GM12878 (cell line): ENCODE data around the gene TBXAS1. TPM values are rescaled to one million over a fixed set of nuclear protein-coding genes. Genes with fewer than 3 reads are reported as not detected.

Source experiments
- ATAC-seq: fragments of 200-7000 bp; cut with Tn5 transposase; 3 replicates; pipeline ENCODE4 v1.9.1; 2020; ENCODE audit warnings: mild to moderate bottlenecking, moderate library complexity
- BruUV-seq: library from RNA; stranded (reverse); fragments of 400-500 nt; replicated peaks from 2 replicates; lab custom pipeline; 2021; lab: Mats Ljungman, UMichigan
- CTCF ChIA-PET: fragments of 300-600 bp; sonication (Branson Sonifier 250); formaldehyde crosslinking; extraction: SDS; loops from one replicate; lab custom pipeline; 2021; ENCODE audit warnings: inconsistent platforms; lab: Yijun Ruan, JAX
- POLR2A ChIA-PET: fragments of 350-600 bp; formaldehyde crosslinking; extraction: SDS; loops from one replicate; lab custom pipeline; 2021; ENCODE audit warnings: inconsistent platforms; lab: Charles Lee
- RAD21 ChIA-PET: fragments of 300-600 bp; sonication (Branson Sonifier 250); formaldehyde crosslinking; loops from one replicate; lab custom pipeline; 2023; ENCODE audit warnings: antibody characterized with exemption; ENCODE audit not compliant: unreplicated experiment; lab: Charles Lee
- SMC1A ChIA-PET: fragments of 300-600 bp; sonication (Branson Sonifier 250); formaldehyde crosslinking; loops from one replicate; lab custom pipeline; 2023; ENCODE audit not compliant: unreplicated experiment, uncharacterized antibody; lab: Charles Lee
- DNase-seq: peaks from one replicate; pipeline ENCODE4 v3.0.0-alpha.2; 2011; ENCODE audit warnings: low read depth, low spot score
- FAIRE-seq: peaks from 3 replicates; lab custom pipeline; 2011; peaks lifted over from hg19 to GRCh38; lab: Jason Lieb, UNC
- H2AFZ ChIP-seq: 2 replicates; pipeline ENCODE4 v1.6.0; 2011; ENCODE audit warnings: low read depth, low read length, control low read depth; ENCODE audit not compliant: control insufficient read depth
- H3K27ac ChIP-seq: 2 replicates; pipeline ENCODE4 v1.5.1; 2011; ENCODE audit warnings: control low read depth; ENCODE audit not compliant: control insufficient read depth, insufficient read depth
- H3K27me3 ChIP-seq, 2 experiments: replicated peaks in 1 of 2; 2 replicates each; pipeline versions ENCODE4 v1.6.0 to v1.6.1; 2011; ENCODE audit warnings: low read length in 1 of 2; ENCODE audit not compliant: control insufficient read depth in 2 of 2, insufficient read depth in 2 of 2
- H3K36me3 ChIP-seq, 2 experiments: 2 replicates each; pipeline ENCODE4 v1.5.1; 2011; ENCODE audit warnings: low read length in 1 of 2; ENCODE audit not compliant: control insufficient read depth in 2 of 2, insufficient read depth in 2 of 2
- H3K4me1 ChIP-seq: 2 replicates; pipeline ENCODE4 v1.6.1; 2011; ENCODE audit warnings: mild to moderate bottlenecking, low read length, moderate library complexity, mixed read lengths; ENCODE audit not compliant: control insufficient read depth, insufficient read depth
- H3K4me2 ChIP-seq: 2 replicates; pipeline ENCODE4 v1.6.0; 2011; ENCODE audit warnings: control low read depth; ENCODE audit not compliant: control insufficient read depth, insufficient read depth
- H3K4me3 ChIP-seq: fragments of 200-600 bp; sonication (generic); 2 replicates; pipeline ENCODE4 v1.5.1; 2016
- H3K79me2 ChIP-seq: 2 replicates; pipeline ENCODE4 v1.6.0; 2011; ENCODE audit warnings: low read length; ENCODE audit not compliant: control insufficient read depth, insufficient read depth
- H3K9ac ChIP-seq: 2 replicates; pipeline ENCODE4 v1.8.0; 2011; ENCODE audit warnings: low read length, control low read depth, mixed read lengths; ENCODE audit not compliant: control insufficient read depth, insufficient read depth
- H3K9me3 ChIP-seq: replicated peaks from 3 replicates; pipeline ENCODE4 v1.5.1; 2011; ENCODE audit warnings: mild to moderate bottlenecking, low read length; ENCODE audit not compliant: control insufficient read depth, insufficient read depth
- H4K20me1 ChIP-seq: 2 replicates; pipeline ENCODE4 v1.6.0; 2011; ENCODE audit not compliant: control insufficient read depth, insufficient read depth
- CBX3 ChIP-seq: fragments of 200-600 bp; sonication (generic); IDR thresholded peaks from 2 replicates; pipeline ENCODE4 v1.6.1; 2016; ENCODE audit warnings: low read depth, borderline replicate concordance
- CEBPB ChIP-seq, 2 experiments: fragments of 150-350 bp in 1 of 2; IDR thresholded peaks; 2 replicates each; pipeline ENCODE4 v1.6.1; 2012 to 2014; ENCODE audit warnings: low read depth in 2 of 2, low read length in 2 of 2, borderline replicate concordance in 1 of 2, inconsistent platforms in 1 of 2
- CHD1 ChIP-seq: IDR thresholded peaks from 2 replicates; pipeline ENCODE4 v1.6.1; 2012; ENCODE audit warnings: low read depth, low read length, improper control_type of control experiment
- CHD4 ChIP-seq: fragments of 200-600 bp; sonication (generic); IDR thresholded peaks from 2 replicates; pipeline ENCODE4 v1.6.1; 2016; ENCODE audit warnings: mild to moderate bottlenecking
- IKZF1 ChIP-seq: fragments of 450-650 bp; conservative IDR thresholded peaks from 2 replicates; pipeline ENCODE4 v1.6.1; 2017; ENCODE audit warnings: antibody characterized with exemption, mild to moderate bottlenecking
- IKZF2 ChIP-seq, 2 experiments: fragments of 450-650 bp; IDR thresholded peaks; 2 replicates each; pipeline ENCODE4 v1.6.1; 2017; ENCODE audit warnings: mild to moderate bottlenecking in 2 of 2, moderate library complexity in 2 of 2
- KAT2A ChIP-seq: conservative IDR thresholded peaks from 2 replicates; pipeline ENCODE4 v1.6.1; 2011; ENCODE audit warnings: low read depth, low read length; ENCODE audit not compliant: control insufficient read depth
- KDM1A ChIP-seq: fragments of 200-600 bp; sonication (generic); IDR thresholded peaks from 2 replicates; pipeline ENCODE4 v1.6.1; 2016; ENCODE audit warnings: borderline replicate concordance
- NKRF ChIP-seq: fragments of 450-650 bp; conservative IDR thresholded peaks from 2 replicates; pipeline ENCODE4 v1.6.1; 2017; ENCODE audit warnings: mild to moderate bottlenecking, moderate library complexity
- NR2F1 ChIP-seq: fragments of 450-650 bp; conservative IDR thresholded peaks from 2 replicates; pipeline ENCODE4 v1.6.1; 2017; ENCODE audit warnings: mild to moderate bottlenecking
- PAX8 ChIP-seq: fragments of 450-650 bp; IDR thresholded peaks from 2 replicates; pipeline ENCODE4 v1.6.1; 2017; ENCODE audit warnings: mild to moderate bottlenecking, moderate library complexity
- PRDM15 ChIP-seq: fragments of 450-650 bp; formaldehyde crosslinking; IDR thresholded peaks from 2 replicates; pipeline ENCODE4 v1.4.0; 2020; ENCODE audit warnings: mild to moderate bottlenecking, moderate library complexity
- TCF12 ChIP-seq: IDR thresholded peaks from 2 replicates; pipeline ENCODE4 v1.6.1; 2011; ENCODE audit warnings: low read depth, mild to moderate bottlenecking, low read length
- ZSCAN29 ChIP-seq: fragments of 450-650 bp; IDR thresholded peaks from 2 replicates; pipeline ENCODE4 v1.6.1; 2017; ENCODE audit warnings: mild to moderate bottlenecking, moderate library complexity
- WGBS: methylation state at CpG from one replicate; pipeline ENCODE4 v1.1.6; 2016; ENCODE audit warnings: low lambda C conversion rate; ENCODE audit not compliant: insufficient replicate concordance, insufficient coverage; ENCODE audit errors: missing lambda C conversion rate; 5-methylcytosine and 5-hydroxymethylcytosine counted together
- in situ Hi-C: fragments of 300-500 bp; cut with MboI; formaldehyde crosslinking; loops from 9 replicates; pipeline ENCODE4 v1.14.3; 2018; ENCODE audit warnings: mixed read lengths
- intact Hi-C: fragments of 100-400 bp; cut with micrococcal nuclease; formaldehyde crosslinking; loops from one replicate; pipeline ENCODE4 v1.14.2; 2022; ENCODE audit not compliant: unreplicated experiment
- polyA plus RNA-seq, 11 experiments: library from polyadenylated mRNA; depleted of rRNA in 4 of 11; unstranded in 6 of 11; stranded (reverse) in 5 of 11; fragments of >200 nt; fragmentation: Nextera tagmentation in 4 of 11; fragmentation: Illumina TruSeq in 1 of 11; extraction: Ambion mirVana in 4 of 11; extraction: Trizol in 1 of 11; gene quantifications; 1 replicate in 1 of 11; 2 replicates in 10 of 11; pipeline versions ENCODE4 v1.2.1 to v1.2.3, GENCODE V29; 2011 to 2016; ENCODE audit warnings: inconsistent platforms in 2 of 11, missing spikeins in 2 of 11, low read depth in 1 of 11
- total RNA-seq, 4 experiments: library from RNA; depleted of rRNA in 3 of 4; stranded (reverse); fragments of >200 nt in 3 of 4; fragmentation: Illumina TruSeq in 1 of 4; extraction: Trizol in 1 of 4; gene quantifications; 2 replicates each; pipeline versions ENCODE4 v1.2.1 to v1.2.3, GENCODE V29; 2013 to 2021

The TBXAS1 gene
- total and polyA plus RNA-seq, 10 of the 15 experiments (the other 5 are each of a cell fraction or from before 2014, with no cell fraction given): 1.5 to 32.7 (median 16.3) TPM

GRCh38 chr7:139899328-139899955, 70.4 kb downstream of the TBXAS1 start:
- Histone ChIP-seq H3K9ac (no peak overlapping the region), H3K79me2 (no peaks in the 10 kb centered on the region), H3K4me1 (peaks cover 3% of the 10 kb centered on the region; the same call in 1 of the 2 replicates), H3K4me2 (no peak overlapping the region), H3K36me3 (no peaks in the 10 kb centered on the region), H3K9me3 (no peaks in the 10 kb centered on the region; the same call in 2 of the 3 replicates), H4K20me1 (no peaks in the 10 kb centered on the region), H3K4me3 (no peak overlapping the region), H2AFZ (no peak overlapping the region), H3K27ac (no peak overlapping the region), H3K27me3 (no peaks in the 10 kb centered on the region)
- DNase-seq: no peak
- peak; percentile 69 for ATAC-seq
- ChIA-PET RAD21 (interaction anchor here (0.8 to 2.2 kb wide), 10 partner anchors 11 to 254 kb away, joined by 3 to 10 read pairs (median 4); partner anchors contain the start of gene HIPK2), SMC1A (interaction anchor here (0.7 to 4.4 kb wide), 7 partner anchors 7 to 253 kb away, joined by 3 to 45 read pairs (median 4); no protein-coding TSS in a partner anchor), POLR2A (interaction anchor here (1.0 to 1.9 kb wide), 2 partner anchors 12 to 252 kb away, joined by 3 to 5 read pairs; no protein-coding TSS in a partner anchor), CTCF (interaction anchor here (1.3 to 2.2 kb wide), 3 partner anchors 11 to 17 kb away, joined by 4 to 16 read pairs (median 7); no protein-coding TSS in a partner anchor)
- FAIRE-seq: no peak
- intact Hi-C loops: no loop called here
- WGBS: 66% methylated on average over 5 of the region's 5 CpGs
- in situ Hi-C loops: no loop called here
- BruUV-seq: no TSS peak
- TF ChIP-seq KDM1A (no peak), NKRF (0 out of 2 replicates have a peak, but pooled peaks have one; percentile 11), IKZF2 (IDR thresholded peaks at IDR 0.05) (peak; percentile 41 to 68; a peak in 2 of 4 replicates), KAT2A (no peak), CHD4 (no peak), CBX3 (no peak), PRDM15 (CRISPR knock-in tag) (no peak), CEBPB (IDR thresholded peaks at IDR 0.05; ENCODE audit: borderline replicate concordance in 1 of 2, low read depth in 2 of 2, low read length in 2 of 2) (no peak), IKZF1 (peak; percentile 60), NR2F1 (peak; percentile 23; the same call in 1 of the 2 replicates), TCF12 (no peak), ZSCAN29 (peak; percentile 87), CHD1 (no peak), PAX8 (no peak)
